HEK293 (cell line): ENCODE data around the gene COL11A2.

Experiments
- BCL11B ChIP-seq: fragments of 450-650 bp; formaldehyde crosslinking; IDR thresholded peaks from 2 replicates; pipeline ENCODE4 v1.5.1; 2016; ENCODE audit warnings: low read depth, missing biosample characterization, missing genetic modification characterization
- HOXA7 ChIP-seq: sonication (generic); formaldehyde crosslinking; IDR thresholded peaks from 2 replicates; pipeline ENCODE4 v1.8.1; 2022; ENCODE audit warnings: missing genetic modification reagents, borderline replicate concordance
- HOXC10 ChIP-seq: sonication (generic); formaldehyde crosslinking; IDR thresholded peaks from 2 replicates; pipeline ENCODE4 v1.8.1; 2023; ENCODE audit warnings: mild to moderate bottlenecking, missing genetic modification reagents
- MEIS1 ChIP-seq: sonication (generic); formaldehyde crosslinking; IDR thresholded peaks from 2 replicates; pipeline ENCODE4 v1.8.1; 2022; ENCODE audit warnings: missing genetic modification reagents, mild to moderate bottlenecking, borderline replicate concordance
- PRDM6 ChIP-seq: fragments of 450-650 bp; formaldehyde crosslinking; IDR thresholded peaks from 2 replicates; pipeline ENCODE4 v1.5.1; 2017; ENCODE audit warnings: missing biosample characterization, missing genetic modification characterization
- WT1 ChIP-seq: fragments of 450-650 bp; formaldehyde crosslinking; IDR thresholded peaks from 2 replicates; pipeline ENCODE4 v1.5.1; 2016; ENCODE audit warnings: missing biosample characterization, missing genetic modification characterization
- YY1 ChIP-seq: fragments of 450-650 bp; formaldehyde crosslinking; IDR thresholded peaks from 2 replicates; pipeline ENCODE4 v1.5.1; 2018; ENCODE audit warnings: missing biosample characterization, missing genetic modification characterization
- ZBTB10 ChIP-seq: fragments of 450-650 bp; formaldehyde crosslinking; IDR thresholded peaks from 2 replicates; pipeline ENCODE4 v1.5.1; 2016; ENCODE audit warnings: missing biosample characterization, missing genetic modification characterization
- ZBTB17 ChIP-seq: fragments of 450-650 bp; formaldehyde crosslinking; IDR thresholded peaks from 2 replicates; pipeline ENCODE4 v1.5.1; 2016; ENCODE audit warnings: missing biosample characterization, missing genetic modification characterization
- ZFP69B ChIP-seq: fragments of 450-650 bp; formaldehyde crosslinking; IDR thresholded peaks from 2 replicates; pipeline ENCODE4 v1.5.1; 2016; ENCODE audit warnings: missing biosample characterization, missing genetic modification characterization
- ZNF121 ChIP-seq: fragments of 450-650 bp; formaldehyde crosslinking; IDR thresholded peaks from 2 replicates; pipeline ENCODE4 v1.5.1; 2016; ENCODE audit warnings: missing biosample characterization, missing genetic modification characterization
- ZNF169 ChIP-seq: fragments of 450-650 bp; formaldehyde crosslinking; IDR thresholded peaks from 2 replicates; pipeline ENCODE4 v1.5.1; 2016; ENCODE audit warnings: missing biosample characterization, missing genetic modification characterization
- ZNF19 ChIP-seq: fragments of 450-650 bp; formaldehyde crosslinking; IDR thresholded peaks from 2 replicates; pipeline ENCODE4; 2016; ENCODE audit warnings: missing biosample characterization, missing genetic modification characterization, low read depth
- ZNF223 ChIP-seq: fragments of 450-650 bp; formaldehyde crosslinking; IDR thresholded peaks from 2 replicates; pipeline ENCODE4 v1.5.1; 2016; ENCODE audit warnings: missing biosample characterization, missing genetic modification characterization
- ZNF266 ChIP-seq: fragments of 450-650 bp; formaldehyde crosslinking; IDR thresholded peaks from 2 replicates; pipeline ENCODE4 v1.5.1; 2016; ENCODE audit warnings: missing biosample characterization, missing genetic modification characterization, low read depth
- ZNF350 ChIP-seq: fragments of 450-650 bp; formaldehyde crosslinking; IDR thresholded peaks from 2 replicates; pipeline ENCODE4 v1.5.0; 2017; ENCODE audit warnings: missing biosample characterization, mild to moderate bottlenecking, missing genetic modification characterization
- ZNF394 ChIP-seq: fragments of 450-650 bp; formaldehyde crosslinking; IDR thresholded peaks from 2 replicates; pipeline ENCODE4 v1.5.1; 2016; ENCODE audit warnings: missing biosample characterization, missing genetic modification characterization, mild to moderate bottlenecking, moderate library complexity, borderline replicate concordance
- ZNF416 ChIP-seq: fragments of 450-650 bp; formaldehyde crosslinking; IDR thresholded peaks from 2 replicates; pipeline ENCODE4 v1.5.1; 2016; ENCODE audit warnings: missing biosample characterization, missing genetic modification characterization
- ZNF529 ChIP-seq: fragments of 450-650 bp; formaldehyde crosslinking; IDR thresholded peaks from 2 replicates; pipeline ENCODE4 v1.5.1; 2017; ENCODE audit warnings: missing genetic modification characterization, missing biosample characterization; ENCODE audit not compliant: insufficient replicate concordance
- ZNF555 ChIP-seq: fragments of 450-650 bp; formaldehyde crosslinking; conservative IDR thresholded peaks from 2 replicates; pipeline ENCODE4 v1.5.1; 2017; ENCODE audit warnings: missing biosample characterization, mild to moderate bottlenecking, missing genetic modification characterization, inconsistent platforms
- ZNF600 ChIP-seq: fragments of 450-650 bp; formaldehyde crosslinking; IDR thresholded peaks from 2 replicates; pipeline ENCODE4 v1.5.1; 2016; ENCODE audit warnings: missing biosample characterization, missing genetic modification characterization
- ZNF791 ChIP-seq: fragments of 450-650 bp; formaldehyde crosslinking; IDR thresholded peaks from 2 replicates; pipeline ENCODE4 v1.5.1; 2016; ENCODE audit warnings: missing biosample characterization, missing genetic modification characterization
- ZNF843 ChIP-seq: fragments of 450-650 bp; formaldehyde crosslinking; IDR thresholded peaks from 2 replicates; pipeline ENCODE4 v1.5.1; 2016; ENCODE audit warnings: missing biosample characterization, missing genetic modification characterization
- ZSCAN23 ChIP-seq: fragments of 450-650 bp; formaldehyde crosslinking; IDR thresholded peaks from 2 replicates; pipeline ENCODE4 v1.5.1; 2016; ENCODE audit warnings: missing biosample characterization, missing genetic modification characterization
- TF ChIP-seq, protein P1 (sequence below): fragments of 450-650 bp; formaldehyde crosslinking; IDR thresholded peaks from 2 replicates; pipeline ENCODE4 v1.5.1; 2017; ENCODE audit warnings: missing biosample characterization, missing genetic modification characterization
- TF ChIP-seq, protein P2 (sequence below): fragments of 450-650 bp; formaldehyde crosslinking; IDR thresholded peaks from 2 replicates; pipeline ENCODE4 v1.5.1; 2017; ENCODE audit warnings: missing biosample characterization, missing genetic modification characterization
- TF ChIP-seq, protein P3 (sequence below): fragments of 450-650 bp; formaldehyde crosslinking; IDR thresholded peaks from 2 replicates; pipeline ENCODE4 v1.5.1; 2016; ENCODE audit warnings: missing biosample characterization, missing genetic modification characterization
- TF ChIP-seq, protein P4 (sequence below): fragments of 450-650 bp; formaldehyde crosslinking; IDR thresholded peaks from 2 replicates; pipeline ENCODE4 v1.5.1; 2016; ENCODE audit warnings: missing biosample characterization, missing genetic modification characterization

Gene COL11A2

DNA sequence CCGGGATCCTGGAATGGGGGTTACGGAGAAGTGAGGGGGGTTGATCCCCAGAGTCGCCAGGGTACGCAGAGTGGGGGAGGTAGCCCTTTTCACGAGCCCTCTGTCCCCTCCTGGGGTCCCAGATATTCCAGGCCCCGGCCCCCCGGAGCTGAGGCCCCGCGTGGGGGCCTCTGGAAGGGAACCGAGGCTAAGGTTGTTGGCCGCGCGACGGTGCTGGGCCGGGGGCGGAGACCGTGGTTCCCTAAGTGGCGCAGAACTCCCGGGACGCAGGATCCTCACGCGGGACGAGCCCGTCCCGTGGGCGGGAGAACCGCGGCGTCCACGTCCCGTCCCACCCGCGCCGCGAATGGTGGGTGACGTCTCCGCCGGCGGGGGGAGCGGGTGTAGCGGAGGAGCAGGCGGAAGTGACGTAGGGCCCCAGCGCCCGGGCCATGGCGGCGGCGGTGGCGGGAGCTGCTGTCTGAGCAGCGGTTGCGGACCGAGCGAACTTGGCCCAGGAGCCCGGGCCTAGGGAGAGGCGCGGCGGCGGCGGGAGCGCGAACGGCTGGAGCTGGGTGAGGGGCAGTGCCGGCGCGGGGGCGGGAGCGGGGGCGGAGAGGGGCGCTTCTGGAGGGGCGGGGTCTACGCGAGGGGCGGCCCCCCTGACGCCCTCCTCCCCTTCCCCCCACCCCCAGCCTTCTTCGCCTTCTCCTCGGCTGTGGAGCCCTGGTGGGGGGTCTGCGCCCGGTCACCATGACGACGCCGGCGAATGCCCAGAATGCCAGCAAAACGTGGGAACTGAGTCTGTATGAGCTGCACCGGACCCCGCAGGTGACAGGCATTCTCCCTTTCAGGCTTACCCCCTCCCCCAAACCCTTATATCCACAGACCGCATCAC, 16.1 kb upstream of the COL11A2 start, which contains the start of gene RING1 (continued):
- no peak for TF ChIP-seq ZNF350 (tag by site-specific recombination)
- TF ChIP-seq ZNF791 (tag by site-specific recombination): no peak
- no peak for TF ChIP-seq PRDM6 (tag by site-specific recombination)
- TF ChIP-seq, protein P1, sequence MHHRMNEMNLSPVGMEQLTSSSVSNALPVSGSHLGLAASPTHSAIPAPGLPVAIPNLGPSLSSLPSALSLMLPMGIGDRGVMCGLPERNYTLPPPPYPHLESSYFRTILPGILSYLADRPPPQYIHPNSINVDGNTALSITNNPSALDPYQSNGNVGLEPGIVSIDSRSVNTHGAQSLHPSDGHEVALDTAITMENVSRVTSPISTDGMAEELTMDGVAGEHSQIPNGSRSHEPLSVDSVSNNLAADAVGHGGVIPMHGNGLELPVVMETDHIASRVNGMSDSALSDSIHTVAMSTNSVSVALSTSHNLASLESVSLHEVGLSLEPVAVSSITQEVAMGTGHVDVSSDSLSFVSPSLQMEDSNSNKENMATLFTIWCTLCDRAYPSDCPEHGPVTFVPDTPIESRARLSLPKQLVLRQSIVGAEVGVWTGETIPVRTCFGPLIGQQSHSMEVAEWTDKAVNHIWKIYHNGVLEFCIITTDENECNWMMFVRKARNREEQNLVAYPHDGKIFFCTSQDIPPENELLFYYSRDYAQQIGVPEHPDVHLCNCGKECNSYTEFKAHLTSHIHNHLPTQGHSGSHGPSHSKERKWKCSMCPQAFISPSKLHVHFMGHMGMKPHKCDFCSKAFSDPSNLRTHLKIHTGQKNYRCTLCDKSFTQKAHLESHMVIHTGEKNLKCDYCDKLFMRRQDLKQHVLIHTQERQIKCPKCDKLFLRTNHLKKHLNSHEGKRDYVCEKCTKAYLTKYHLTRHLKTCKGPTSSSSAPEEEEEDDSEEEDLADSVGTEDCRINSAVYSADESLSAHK: peak; percentile 49; the same call in 1 of the 2 replicates
- TF ChIP-seq ZNF121: no peak
- no peak for TF ChIP-seq ZNF19 (tag by site-specific recombination)
- TF ChIP-seq, protein P2, sequence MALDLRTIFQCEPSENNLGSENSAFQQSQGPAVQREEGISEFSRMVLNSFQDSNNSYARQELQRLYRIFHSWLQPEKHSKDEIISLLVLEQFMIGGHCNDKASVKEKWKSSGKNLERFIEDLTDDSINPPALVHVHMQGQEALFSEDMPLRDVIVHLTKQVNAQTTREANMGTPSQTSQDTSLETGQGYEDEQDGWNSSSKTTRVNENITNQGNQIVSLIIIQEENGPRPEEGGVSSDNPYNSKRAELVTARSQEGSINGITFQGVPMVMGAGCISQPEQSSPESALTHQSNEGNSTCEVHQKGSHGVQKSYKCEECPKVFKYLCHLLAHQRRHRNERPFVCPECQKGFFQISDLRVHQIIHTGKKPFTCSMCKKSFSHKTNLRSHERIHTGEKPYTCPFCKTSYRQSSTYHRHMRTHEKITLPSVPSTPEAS: no peak
- TF ChIP-seq WT1 (tag by site-specific recombination): 0 out of 2 replicates have a peak, but pooled peaks have one; percentile 12
- TF ChIP-seq HOXA7 (CRISPR knock-in tag): no peak
- no peak for TF ChIP-seq ZNF169 (tag by site-specific recombination)
- TF ChIP-seq ZNF223: no peak
- TF ChIP-seq ZSCAN23 (tag by site-specific recombination): no peak
- peak; percentile 33; the same call in 1 of the 2 replicates for TF ChIP-seq ZBTB17 (tag by site-specific recombination)
- TF ChIP-seq ZNF266 (tag by site-specific recombination): no peak
- no peak for TF ChIP-seq ZNF600 (tag by site-specific recombination)
- TF ChIP-seq ZNF843: peak; percentile 49; the same call in 1 of the 2 replicates
- no peak for TF ChIP-seq ZNF529 (tag by site-specific recombination)
- TF ChIP-seq, protein P3, sequence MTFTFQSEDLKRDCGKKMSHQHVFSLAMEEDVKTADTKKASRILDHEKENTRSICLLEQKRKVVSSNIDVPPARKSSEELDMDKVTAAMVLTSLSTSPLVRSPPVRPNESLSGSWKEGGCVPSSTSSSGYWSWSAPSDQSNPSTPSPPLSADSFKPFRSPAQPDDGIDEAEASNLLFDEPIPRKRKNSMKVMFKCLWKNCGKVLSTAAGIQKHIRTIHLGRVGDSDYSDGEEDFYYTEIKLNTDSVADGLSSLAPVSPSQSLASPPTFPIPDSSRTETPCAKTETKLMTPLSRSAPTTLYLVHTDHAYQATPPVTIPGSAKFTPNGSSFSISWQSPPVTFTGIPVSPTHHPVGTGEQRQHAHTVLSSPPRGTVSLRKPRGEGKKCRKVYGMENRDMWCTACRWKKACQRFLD (tag by site-specific recombination): no peak
- TF ChIP-seq, protein P4, sequence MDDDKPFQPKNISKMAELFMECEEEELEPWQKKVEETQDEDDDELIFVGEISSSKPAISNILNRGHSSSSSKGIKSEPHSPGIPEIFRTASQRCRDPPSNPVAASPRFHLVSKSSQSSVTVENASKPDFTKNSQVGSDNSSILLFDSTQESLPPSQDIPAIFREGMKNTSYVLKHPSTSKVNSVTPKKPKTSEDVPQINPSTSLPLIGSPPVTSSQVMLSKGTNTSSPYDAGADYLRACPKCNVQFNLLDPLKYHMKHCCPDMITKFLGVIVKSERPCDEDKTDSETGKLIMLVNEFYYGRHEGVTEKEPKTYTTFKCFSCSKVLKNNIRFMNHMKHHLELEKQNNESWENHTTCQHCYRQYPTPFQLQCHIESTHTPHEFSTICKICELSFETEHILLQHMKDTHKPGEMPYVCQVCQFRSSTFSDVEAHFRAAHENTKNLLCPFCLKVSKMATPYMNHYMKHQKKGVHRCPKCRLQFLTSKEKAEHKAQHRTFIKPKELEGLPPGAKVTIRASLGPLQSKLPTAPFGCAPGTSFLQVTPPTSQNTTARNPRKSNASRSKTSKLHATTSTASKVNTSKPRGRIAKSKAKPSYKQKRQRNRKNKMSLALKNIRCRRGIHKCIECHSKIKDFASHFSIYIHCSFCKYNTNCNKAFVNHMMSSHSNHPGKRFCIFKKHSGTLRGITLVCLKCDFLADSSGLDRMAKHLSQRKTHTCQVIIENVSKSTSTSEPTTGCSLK (tag by site-specific recombination): no peak
- TF ChIP-seq ZNF394 (tag by site-specific recombination): peak; percentile 53
- TF ChIP-seq BCL11B (tag by site-specific recombination): 0 out of 2 replicates have a peak, but pooled peaks have one; percentile 20
- TF ChIP-seq MEIS1 (CRISPR knock-in tag): no peak
- 0 out of 2 replicates have a peak, but pooled peaks have one; percentile 54 for TF ChIP-seq HOXC10 (CRISPR knock-in tag)
- TF ChIP-seq ZNF416: no peak
- TF ChIP-seq YY1 (tag by site-specific recombination): peak; percentile 88
- peak; percentile 32; the same call in 1 of the 2 replicates for TF ChIP-seq ZFP69B (tag by site-specific recombination)
- TF ChIP-seq ZNF555 (tag by site-specific recombination): no peak
- TF ChIP-seq ZBTB10: peak; percentile 79
